MM.1S (cell line): Measurements from ENCODE around the gene CAPN6.

Experiments used
- DNase-seq: peaks from one replicate; pipeline ENCODE4 v3.0.0-alpha.2; 2015
- H2AFZ ChIP-seq: fragments of 300-600 bp; sonication (generic); 2 replicates; pipeline ENCODE4 v1.6.0; 2016; ENCODE audit warnings: antibody characterized with exemption, low read length
- H3F3A ChIP-seq: fragments of 300-600 bp; sonication (generic); 2 replicates; pipeline ENCODE4 v1.6.1; 2016; ENCODE audit warnings: mild to moderate bottlenecking, antibody characterized with exemption, low read length, moderate library complexity, mixed read lengths; ENCODE audit not compliant: insufficient read depth
- H3K27ac ChIP-seq: fragments of 300-600 bp; sonication (generic); 2 replicates; pipeline ENCODE4 v1.5.1; 2016; ENCODE audit warnings: mild to moderate bottlenecking, low read length
- H3K27me3 ChIP-seq: fragments of 300-600 bp; sonication (generic); replicated peaks from 2 replicates; pipeline ENCODE4 v1.6.0; 2016; ENCODE audit warnings: low read length; ENCODE audit not compliant: insufficient read depth
- H3K36me3 ChIP-seq: fragments of 300-600 bp; sonication (generic); replicated peaks from 2 replicates; pipeline ENCODE4 v1.6.1; 2016; ENCODE audit warnings: mild to moderate bottlenecking, low read length, mixed read lengths; ENCODE audit not compliant: insufficient read depth
- H3K4me1 ChIP-seq: fragments of 300-600 bp; sonication (generic); 2 replicates; pipeline ENCODE4 v1.6.1; 2016; ENCODE audit warnings: low read length, mixed read lengths
- H3K4me2 ChIP-seq: fragments of 300-600 bp; sonication (generic); 2 replicates; pipeline ENCODE4 v1.6.0; 2016; ENCODE audit warnings: low read depth, low read length
- H3K4me3 ChIP-seq: fragments of 300-600 bp; sonication (generic); 2 replicates; pipeline ENCODE4 v1.5.1; 2016; ENCODE audit warnings: low read length, mixed read lengths
- H3K79me2 ChIP-seq: fragments of 300-600 bp; sonication (generic); 2 replicates; pipeline ENCODE4 v1.6.1; 2016; ENCODE audit warnings: mixed run types, low read length, mixed read lengths
- H3K9ac ChIP-seq: fragments of 300-600 bp; sonication (generic); 2 replicates; pipeline ENCODE4 v1.6.1; 2016; ENCODE audit warnings: low read length, mixed read lengths
- H3K9me2 ChIP-seq: fragments of 300-600 bp; sonication (generic); replicated peaks from 2 replicates; pipeline ENCODE4 v1.6.1; 2016; ENCODE audit warnings: mild to moderate bottlenecking, low read length, mixed read lengths; ENCODE audit not compliant: insufficient read depth
- H3K9me3 ChIP-seq: fragments of 300-600 bp; sonication (generic); replicated peaks from 2 replicates; pipeline ENCODE4 v1.6.1; 2016; ENCODE audit warnings: mild to moderate bottlenecking, low read length, mixed read lengths; ENCODE audit not compliant: insufficient read depth
- H4K20me1 ChIP-seq: fragments of 300-600 bp; sonication (generic); 2 replicates; pipeline ENCODE4 v1.6.1; 2016; ENCODE audit warnings: mild to moderate bottlenecking, low read length, moderate library complexity, mixed read lengths; ENCODE audit not compliant: insufficient read depth
- EZH2 ChIP-seq: fragments of 300-600 bp; sonication (generic); optimal IDR thresholded peaks from 2 replicates; pipeline ENCODE3; 2017; ENCODE audit warnings: low read depth, mild to moderate bottlenecking, antibody characterized with exemption, low read length, mixed read lengths
- EZH2phosphoT487 ChIP-seq: fragments of 300-600 bp; sonication (generic); IDR thresholded peaks from 2 replicates; pipeline ENCODE4 v1.6.1; 2018; ENCODE audit warnings: antibody characterized with exemption, low read length
- TF ChIP-seq, protein P1 (sequence below): fragments of 300-600 bp; sonication (generic); IDR thresholded peaks from 2 replicates; pipeline ENCODE4 v1.5.1; 2016; ENCODE audit warnings: antibody characterized with exemption, low read length, mixed read lengths

Gene CAPN6

DNA sequence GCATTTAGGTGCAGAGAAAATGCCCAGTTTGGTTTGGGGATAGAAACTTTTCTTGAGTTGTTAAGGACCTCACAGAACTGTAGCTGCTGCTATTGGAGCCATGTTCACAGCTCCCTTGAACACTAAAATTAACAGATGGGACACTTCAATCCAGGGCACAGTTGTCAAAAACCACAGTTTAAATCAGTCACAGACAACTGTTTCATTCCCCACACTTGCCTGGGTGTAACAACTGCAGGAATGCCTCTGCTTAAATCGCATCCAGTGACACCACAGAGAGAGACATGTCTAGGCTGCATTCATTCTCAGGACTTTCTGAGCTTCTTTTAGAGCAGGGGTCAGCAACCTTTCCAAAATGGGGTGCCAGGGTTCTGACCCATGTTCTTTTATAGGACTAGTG, 12.7 kb upstream of the CAPN6 start:
- TF ChIP-seq EZH2phosphoT487 (no peak), EZH2 (no peak)
- Histone ChIP-seq H4K20me1 (no peaks in the 10 kb centered on the region), H3K9ac (no peak overlapping the region), H3K4me3 (no peak overlapping the region), H3K36me3 (no peaks in the 10 kb centered on the region), H3F3A (no peaks in the 10 kb centered on the region), H2AFZ (no peak overlapping the region), H3K4me2 (no peak overlapping the region), H3K9me2 (no peaks in the 10 kb centered on the region), H3K4me1 (no peaks in the 10 kb centered on the region), H3K79me2 (no peaks in the 10 kb centered on the region), H3K27me3 (no peaks in the 10 kb centered on the region), H3K27ac (no peak overlapping the region), H3K9me3 (no peaks in the 10 kb centered on the region)
- no peak for DNase-seq

DNA sequence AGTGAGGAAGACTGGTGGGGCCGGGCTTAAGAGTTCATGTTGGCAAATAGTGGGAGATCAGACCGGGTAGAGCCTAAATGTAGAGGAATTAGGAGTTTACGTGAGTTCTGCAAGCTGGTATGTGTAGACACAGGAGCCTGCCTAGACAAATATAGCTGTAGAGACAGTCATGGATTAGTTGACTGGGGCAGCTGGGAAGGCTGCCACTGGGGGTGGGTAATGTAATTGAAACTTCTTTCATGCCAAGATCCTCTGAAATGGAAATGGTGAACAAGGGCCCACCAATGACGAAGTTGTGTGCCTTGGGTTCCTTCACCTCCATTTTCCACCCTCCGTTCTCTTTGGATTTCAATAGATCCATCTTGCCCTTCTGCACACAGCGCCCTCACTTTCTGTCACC, 11.9 kb upstream of the CAPN6 start:
- Histone ChIP-seq H3K4me1 (no peaks in the 10 kb centered on the region), H3K79me2 (no peaks in the 10 kb centered on the region), H3K9me3 (no peaks in the 10 kb centered on the region), H3K4me3 (no peak overlapping the region), H3K9ac (no peak overlapping the region), H3K4me2 (no peak overlapping the region), H3K27ac (no peak overlapping the region), H3F3A (no peaks in the 10 kb centered on the region), H3K27me3 (no peaks in the 10 kb centered on the region), H3K9me2 (no peaks in the 10 kb centered on the region), H4K20me1 (no peaks in the 10 kb centered on the region), H2AFZ (no peak overlapping the region), H3K36me3 (no peaks in the 10 kb centered on the region)
- TF ChIP-seq, protein P1, sequence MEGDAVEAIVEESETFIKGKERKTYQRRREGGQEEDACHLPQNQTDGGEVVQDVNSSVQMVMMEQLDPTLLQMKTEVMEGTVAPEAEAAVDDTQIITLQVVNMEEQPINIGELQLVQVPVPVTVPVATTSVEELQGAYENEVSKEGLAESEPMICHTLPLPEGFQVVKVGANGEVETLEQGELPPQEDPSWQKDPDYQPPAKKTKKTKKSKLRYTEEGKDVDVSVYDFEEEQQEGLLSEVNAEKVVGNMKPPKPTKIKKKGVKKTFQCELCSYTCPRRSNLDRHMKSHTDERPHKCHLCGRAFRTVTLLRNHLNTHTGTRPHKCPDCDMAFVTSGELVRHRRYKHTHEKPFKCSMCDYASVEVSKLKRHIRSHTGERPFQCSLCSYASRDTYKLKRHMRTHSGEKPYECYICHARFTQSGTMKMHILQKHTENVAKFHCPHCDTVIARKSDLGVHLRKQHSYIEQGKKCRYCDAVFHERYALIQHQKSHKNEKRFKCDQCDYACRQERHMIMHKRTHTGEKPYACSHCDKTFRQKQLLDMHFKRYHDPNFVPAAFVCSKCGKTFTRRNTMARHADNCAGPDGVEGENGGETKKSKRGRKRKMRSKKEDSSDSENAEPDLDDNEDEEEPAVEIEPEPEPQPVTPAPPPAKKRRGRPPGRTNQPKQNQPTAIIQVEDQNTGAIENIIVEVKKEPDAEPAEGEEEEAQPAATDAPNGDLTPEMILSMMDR, result no peak
- no peak for TF ChIP-seq EZH2
- TF ChIP-seq EZH2phosphoT487, result no peak
- DNase-seq, result no peak

DNA sequence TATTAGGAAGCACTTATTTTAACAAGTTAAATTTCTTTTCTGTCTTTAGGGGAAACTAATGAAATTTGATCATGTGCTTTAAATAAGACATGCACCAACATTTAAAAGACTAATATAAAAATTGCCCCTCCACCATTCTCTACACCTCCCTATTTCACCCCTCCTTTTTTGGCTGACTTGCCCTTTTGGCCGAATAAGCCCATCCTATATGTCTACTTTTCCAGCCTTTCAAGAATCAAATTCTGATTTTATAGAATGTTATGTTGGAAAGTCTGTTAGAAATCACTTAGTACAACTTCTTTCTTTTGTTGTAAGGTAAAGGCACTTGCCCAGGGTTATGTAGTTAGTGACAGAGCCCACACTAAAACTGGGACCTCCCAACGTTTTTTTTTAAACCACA, 1.8 kb downstream of the CAPN6 start:
- no peak overlapping the region for H2AFZ ChIP-seq
- no peaks in the 10 kb centered on the region for H3K27me3 ChIP-seq
- H3K4me1 ChIP-seq, result peaks cover 10% of the 10 kb centered on the region
- H3K9me2 ChIP-seq, result no peaks in the 10 kb centered on the region
- no peaks in the 10 kb centered on the region for H3K9me3 ChIP-seq
- no peak overlapping the region for H3K4me3 ChIP-seq
- H4K20me1 ChIP-seq, result no peaks in the 10 kb centered on the region
- H3K4me2 ChIP-seq, result no peak overlapping the region
- TF ChIP-seq, protein P1, result no peak
- TF ChIP-seq EZH2 (no peak), EZH2phosphoT487 (no peak)
- H3K27ac ChIP-seq, result no peak overlapping the region
- H3F3A ChIP-seq, result peaks cover 13% of the 10 kb centered on the region
- no peak overlapping the region for H3K9ac ChIP-seq
- no peak for DNase-seq
- no peaks in the 10 kb centered on the region for H3K79me2 ChIP-seq
- no peaks in the 10 kb centered on the region for H3K36me3 ChIP-seq

DNA sequence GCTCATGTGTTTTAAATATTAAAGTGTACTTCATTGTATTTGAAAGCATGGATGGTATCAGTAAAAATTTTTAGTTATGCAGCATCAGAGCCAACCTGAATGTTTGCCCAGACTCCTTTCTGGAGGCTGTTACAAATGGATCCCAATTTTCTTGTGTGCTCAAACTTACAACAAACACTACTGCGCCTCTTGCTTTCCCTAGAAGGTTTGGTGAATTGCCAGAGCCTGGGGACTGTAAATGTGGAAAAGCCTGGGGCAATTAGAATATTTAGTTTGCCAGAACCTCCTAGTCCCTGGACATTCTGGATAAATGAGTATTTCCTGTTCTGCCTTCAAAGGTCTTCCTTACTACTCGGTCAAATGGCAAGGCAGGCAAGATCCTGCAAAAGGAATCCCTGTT, 4.8 kb downstream of the CAPN6 start:
- H3K4me1 ChIP-seq, result peaks cover 9% of the 10 kb centered on the region
- H3F3A ChIP-seq, result peaks cover 9% of the 10 kb centered on the region
- H3K4me3 ChIP-seq, result no peak overlapping the region
- no peaks in the 10 kb centered on the region for H3K9me2 ChIP-seq
- no peaks in the 10 kb centered on the region for H4K20me1 ChIP-seq
- no peak overlapping the region for H3K4me2 ChIP-seq
- H3K27ac ChIP-seq, result no peak overlapping the region
- TF ChIP-seq EZH2phosphoT487, result no peak
- TF ChIP-seq, protein P1, result no peak
- TF ChIP-seq EZH2, result no peak
- H3K79me2 ChIP-seq, result no peaks in the 10 kb centered on the region
- no peak for DNase-seq
- no peaks in the 10 kb centered on the region for H3K9me3 ChIP-seq
- no peak overlapping the region for H2AFZ ChIP-seq
- H3K9ac ChIP-seq, result no peak overlapping the region
- no peaks in the 10 kb centered on the region for H3K27me3 ChIP-seq
- no peaks in the 10 kb centered on the region for H3K36me3 ChIP-seq
